T-cell (primary cell): ENCODE data around the gene MCAT. TPM values are rescaled to one million over a fixed set of nuclear protein-coding genes. Genes with fewer than 3 reads are reported as not detected.

Source experiments
- ATAC-seq, 4 experiments: fragments of 200-7000 bp in 3 of 4; fragments of 150-1000 bp in 1 of 4; cut with Tn5 transposase; replicated peaks in 1 of 4; 1 replicate in 3 of 4; 2 replicates in 1 of 4; pipeline ENCODE4 v1.10.0; 2021; ENCODE audit warnings: moderate library complexity in 3 of 4, mild to moderate bottlenecking in 2 of 4, moderate number of reproducible peaks in 1 of 4
- CTCF ChIA-PET, 2 donors: fragments of 300-600 bp; sonication (Branson Sonifier 250); formaldehyde crosslinking; loops; one replicate each; lab custom pipeline; 2022; ENCODE audit warnings: antibody characterized with exemption in 2 of 2; lab: Charles Lee
- POLR2A ChIA-PET, 2 donors: fragments of 300-600 bp; sonication (Branson Sonifier 250); formaldehyde crosslinking; loops; one replicate each; lab custom pipeline; 2022; ENCODE audit warnings: antibody characterized with exemption in 2 of 2; lab: Charles Lee
- DNase-seq, 35 experiments: peaks; one replicate each; pipeline versions ENCODE4 v3.0.0 to v3.0.0-alpha.2; 2013 to 2023
- H3K27ac ChIP-seq: one replicate; pipeline ENCODE4 v1.5.1; 2013; ENCODE audit warnings: low read length
- H3K27me3 ChIP-seq, 2 experiments: replicated peaks in 1 of 2; 1 replicate in 1 of 2; 2 replicates in 1 of 2; pipeline versions ENCODE4 v1.6.1 to v1.7.0; 2013; ENCODE audit warnings: low read length in 1 of 2, mixed read lengths in 1 of 2; ENCODE audit not compliant: control insufficient read depth in 2 of 2, insufficient read depth in 2 of 2; ENCODE audit errors: extremely low read depth in 1 of 2
- H3K36me3 ChIP-seq, 2 donors: 1 replicate in 1 of 2; 2 replicates in 1 of 2; pipeline versions ENCODE4 v1.6.1 to v1.7.0; 2013; ENCODE audit warnings: low read length in 1 of 2; ENCODE audit not compliant: control insufficient read depth in 2 of 2, insufficient read depth in 1 of 2; ENCODE audit errors: extremely low read depth in 1 of 2
- H3K4me1 ChIP-seq, 2 experiments: 1 replicate in 1 of 2; 2 replicates in 1 of 2; pipeline versions ENCODE4 v1.6.1 to v1.7.0; 2013; ENCODE audit warnings: low read length in 2 of 2, mixed read lengths in 1 of 2; ENCODE audit not compliant: insufficient read depth in 2 of 2, control insufficient read depth in 1 of 2; ENCODE audit errors: extremely low read depth in 1 of 2
- H3K4me3 ChIP-seq, 2 donors: 1 replicate in 1 of 2; 2 replicates in 1 of 2; pipeline versions ENCODE4 v1.5.1 to v1.7.0; 2013; ENCODE audit warnings: mild to moderate bottlenecking in 2 of 2, low read length in 1 of 2, moderate library complexity in 1 of 2; ENCODE audit not compliant: control insufficient read depth in 1 of 2; ENCODE audit errors: extremely low read depth in 1 of 2
- H3K9me3 ChIP-seq: 2 replicates; pipeline ENCODE4 v1.7.0; 2013
- H3K27ac Mint-ChIP-seq, 2 donors: one replicate each; pipeline ENCODE4 v1.8.0; 2020 to 2021; ENCODE audit warnings: mild to moderate bottlenecking in 2 of 2, mixed read lengths in 2 of 2
- H3K27me3 Mint-ChIP-seq, 2 donors: one replicate each; pipeline ENCODE4 v1.8.0; 2021 to 2022; ENCODE audit warnings: mixed read lengths in 2 of 2
- H3K36me3 Mint-ChIP-seq: one replicate; pipeline ENCODE4 v1.8.0; 2021; ENCODE audit warnings: mixed read lengths
- H3K4me1 Mint-ChIP-seq, 3 donors: one replicate each; pipeline ENCODE4 v1.8.0; 2020 to 2022; ENCODE audit warnings: mixed read lengths in 3 of 3, mild to moderate bottlenecking in 1 of 3
- H3K4me3 Mint-ChIP-seq, 3 donors: one replicate each; pipeline ENCODE4 v1.8.0; 2020 to 2022; ENCODE audit warnings: mild to moderate bottlenecking in 3 of 3, mixed read lengths in 3 of 3, moderate library complexity in 3 of 3
- H3K9me3 Mint-ChIP-seq, 3 donors: one replicate each; pipeline ENCODE4 v1.8.0; 2020 to 2022; ENCODE audit warnings: mixed read lengths in 3 of 3
- WGBS: methylation state at CpG from one replicate; pipeline ENCODE4 v1.1.5; 2013; ENCODE audit warnings: missing lambda C conversion rate; ENCODE audit not compliant: insufficient coverage; 5-methylcytosine and 5-hydroxymethylcytosine counted together
- total RNA-seq, 35 experiments: library from RNA in 6 of 35; stranded (reverse) in 6 of 35; fragments of 120-200 nt in 1 of 35; gene quantifications; one replicate each; pipeline versions ENCODE4 v1.2.1 to v1.2.4 and lab custom pipeline; 2013 to 2026

The MCAT gene
- total RNA-seq, 5 donors from 2014 or later (not counting 1 experiment from before 2014, with no cell fraction given), result 6.5 to 13.3 (median 10.6) TPM

GRCh38 chr22:43181321-43182076, 38.3 kb upstream of the MCAT start:
- no peak overlapping the region for H3K27ac Mint-ChIP-seq
- Histone ChIP-seq H3K27ac (no peak overlapping the region), H3K4me3 (no peak overlapping the region), H3K36me3 (peaks cover 18 to 22% of the 10 kb centered on the region in 2 donors), H3K4me1 (peaks cover 0 to 18% of the 10 kb centered on the region in 2 experiments), H3K9me3 (no peaks in the 10 kb centered on the region), H3K27me3 (no peaks in the 10 kb centered on the region)
- no peak for ATAC-seq
- DNase-seq, result no peak
- WGBS, result 92% methylated on average over 9 of the region's 13 CpGs
- CTCF ChIA-PET, result no interaction called here
- H3K4me1 Mint-ChIP-seq, result peaks cover 18 to 21% (median 18%) of the 10 kb centered on the region in 3 donors
- H3K27me3 Mint-ChIP-seq, result no peaks in the 10 kb centered on the region
- POLR2A ChIA-PET, result no interaction called here
- H3K36me3 Mint-ChIP-seq, result peaks cover 10% of the 10 kb centered on the region
- no peaks in the 10 kb centered on the region for H3K9me3 Mint-ChIP-seq
- no peak overlapping the region for H3K4me3 Mint-ChIP-seq

GRCh38 chr22:43180670-43181069, 37.5 kb upstream of the MCAT start:
- Histone ChIP-seq H3K27me3 (no peaks in the 10 kb centered on the region), H3K27ac (no peak overlapping the region), H3K4me3 (no peak overlapping the region), H3K36me3 (peaks cover 18 to 22% of the 10 kb centered on the region in 2 donors), H3K4me1 (peaks cover 0 to 9% of the 10 kb centered on the region in 2 experiments), H3K9me3 (no peaks in the 10 kb centered on the region)
- CTCF ChIA-PET, result no interaction called here
- POLR2A ChIA-PET, result no interaction called here
- H3K27ac Mint-ChIP-seq, result no peak overlapping the region
- H3K4me1 Mint-ChIP-seq, result peaks cover 13 to 18% (median 15%) of the 10 kb centered on the region in 3 donors
- 93% methylated on average over 15 of the region's 15 CpGs for WGBS
- H3K9me3 Mint-ChIP-seq, result no peaks in the 10 kb centered on the region
- no peak for DNase-seq
- no peak for ATAC-seq
- H3K4me3 Mint-ChIP-seq, result no peak overlapping the region
- peaks cover 10% of the 10 kb centered on the region for H3K36me3 Mint-ChIP-seq
- no peaks in the 10 kb centered on the region for H3K27me3 Mint-ChIP-seq

- ATAC-seq (no peak), DNase-seq (no peak)
- Histone ChIP-seq H3K4me3 (no peak overlapping the region), H3K36me3 (peaks cover 18 to 28% of the 10 kb centered on the region in 2 donors), H3K27ac (no peak overlapping the region), H3K27me3 (no peaks in the 10 kb centered on the region), H3K9me3 (no peaks in the 10 kb centered on the region), H3K4me1 (peaks cover 0 to 4% of the 10 kb centered on the region in 2 experiments)
- Mint-ChIP-seq H3K4me3 (no peak overlapping the region), H3K27ac (no peak overlapping the region), H3K4me1 (peaks cover 7 to 18% (median 10%) of the 10 kb centered on the region in 3 donors), H3K27me3 (no peaks in the 10 kb centered on the region), H3K9me3 (no peaks in the 10 kb centered on the region), H3K36me3 (peaks cover 10% of the 10 kb centered on the region)
- WGBS, result 96% methylated on average over 14 of the region's 15 CpGs
- CTCF ChIA-PET, result no interaction called here
- POLR2A ChIA-PET, result no interaction called here
Measured at GRCh38 chr22:43179911-43180195, 36.7 kb upstream of the MCAT start.

- Mint-ChIP-seq H3K9me3 (no peaks in the 10 kb centered on the region), H3K27me3 (no peaks in the 10 kb centered on the region), H3K4me3 (no peak overlapping the region), H3K4me1 (peaks cover 6 to 15% (median 6%) of the 10 kb centered on the region in 3 donors), H3K36me3 (peaks cover 10% of the 10 kb centered on the region), H3K27ac (no peak overlapping the region)
- Histone ChIP-seq H3K27me3 (no peaks in the 10 kb centered on the region), H3K36me3 (peaks cover 19 to 34% of the 10 kb centered on the region in 2 donors), H3K4me3 (no peak overlapping the region), H3K9me3 (no peaks in the 10 kb centered on the region), H3K4me1 (peaks cover 0 to under 1% of the 10 kb centered on the region in 2 experiments), H3K27ac (no peak overlapping the region)
- WGBS, result 97% methylated on average over 18 of the region's 25 CpGs
- ChIA-PET POLR2A (no interaction called here), CTCF (no interaction called here)
- no peak for DNase-seq
- no peak for ATAC-seq
Measured at GRCh38 chr22:43179146-43179910, 36.1 kb upstream of the MCAT start.

GRCh38 chr22:43177479-43177878, 34.3 kb upstream of the MCAT start:
- WGBS, result 88% methylated on average over 1 of the region's 7 CpGs
- ChIA-PET CTCF (no interaction called here), POLR2A (no interaction called here)
- Histone ChIP-seq H3K9me3 (no peaks in the 10 kb centered on the region), H3K27me3 (no peaks in the 10 kb centered on the region), H3K4me1 (no peaks in the 10 kb centered on the region), H3K27ac (no peak overlapping the region), H3K36me3 (peaks cover 29 to 46% of the 10 kb centered on the region in 2 donors), H3K4me3 (no peak overlapping the region)
- Mint-ChIP-seq H3K9me3 (no peaks in the 10 kb centered on the region), H3K4me1 (peaks cover 0 to 5% (median 2%) of the 10 kb centered on the region in 3 donors), H3K36me3 (peaks cover 14% of the 10 kb centered on the region), H3K27ac (no peak overlapping the region), H3K27me3 (no peaks in the 10 kb centered on the region), H3K4me3 (no peak overlapping the region)
- no peak for ATAC-seq
- no peak for DNase-seq

GRCh38 chr22:43176090-43176489, 32.9 kb upstream of the MCAT start:
- Histone ChIP-seq H3K36me3 (peaks cover 38 to 55% of the 10 kb centered on the region in 2 donors), H3K4me3 (no peak overlapping the region), H3K9me3 (no peaks in the 10 kb centered on the region), H3K4me1 (no peaks in the 10 kb centered on the region), H3K27ac (no peak overlapping the region), H3K27me3 (no peaks in the 10 kb centered on the region)
- Mint-ChIP-seq H3K27me3 (no peaks in the 10 kb centered on the region), H3K36me3 (peaks cover 11% of the 10 kb centered on the region), H3K9me3 (no peaks in the 10 kb centered on the region), H3K27ac (no peak overlapping the region), H3K4me1 (no peaks in the 10 kb centered on the region), H3K4me3 (no peak overlapping the region)
- ChIA-PET CTCF (no interaction called here), POLR2A (no interaction called here)
- ATAC-seq (no peak), DNase-seq (no peak)
- WGBS, result 75% methylated on average over 13 of the region's 15 CpGs
